Measurements from ENCODE around the gene TFG. TPM values are rescaled to one million over a fixed set of nuclear protein-coding genes. Genes with fewer than 3 reads are reported as not detected.
A peak's percentile ranks its signal among the peaks of the same experiment; 100 is the strongest.

The TFG gene
- total RNA-seq, 1 experiment from 2014 or later, result 138 TPM

DNA sequence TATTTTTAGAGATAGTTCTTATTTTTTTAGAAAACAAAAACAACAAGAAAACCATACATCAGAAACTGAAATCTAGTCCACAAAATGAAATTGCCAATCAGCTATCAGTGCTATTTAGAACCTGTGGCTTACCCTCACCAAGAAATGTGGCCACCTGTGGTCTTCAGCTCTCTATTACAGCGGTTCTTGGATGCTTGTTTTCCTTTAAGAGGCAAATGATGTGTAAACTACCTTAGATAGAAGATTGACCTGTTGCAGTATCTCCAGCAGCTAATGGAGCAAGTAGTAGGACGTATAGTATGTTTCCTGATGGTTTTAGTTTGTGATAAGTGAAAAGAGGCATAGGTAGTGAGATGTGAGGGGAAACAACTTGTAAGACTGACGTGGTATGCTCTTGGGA lies 21.2 kb downstream of the TFG start:
- Histone ChIP-seq H3K4me3 (ENCODE audit: low read depth, low read length) (no peak overlapping the region), H3K9me3 (no peaks in the 10 kb centered on the region), H3K27me3 (replicated peaks; ENCODE audit: control insufficient read depth, insufficient read depth, low read length) (no peaks in the 10 kb centered on the region), H3K36me3 (ENCODE audit: control insufficient read depth, insufficient read depth, low read length) (no peaks in the 10 kb centered on the region), H3K4me1 (no peaks in the 10 kb centered on the region)
- no peaks in the 10 kb centered on the region for H3K9me3 Mint-ChIP-seq (ENCODE audit: unreplicated experiment)
- no peak for DNase-seq
- peaks cover 65% of the 10 kb centered on the region for H3K36me3 Mint-ChIP-seq (ENCODE audit: insufficient read depth, unreplicated experiment)
- intact Hi-C loops (cut with micrococcal nuclease; ENCODE audit: unreplicated experiment), result no loop called here
- TF ChIP-seq, protein P1, sequence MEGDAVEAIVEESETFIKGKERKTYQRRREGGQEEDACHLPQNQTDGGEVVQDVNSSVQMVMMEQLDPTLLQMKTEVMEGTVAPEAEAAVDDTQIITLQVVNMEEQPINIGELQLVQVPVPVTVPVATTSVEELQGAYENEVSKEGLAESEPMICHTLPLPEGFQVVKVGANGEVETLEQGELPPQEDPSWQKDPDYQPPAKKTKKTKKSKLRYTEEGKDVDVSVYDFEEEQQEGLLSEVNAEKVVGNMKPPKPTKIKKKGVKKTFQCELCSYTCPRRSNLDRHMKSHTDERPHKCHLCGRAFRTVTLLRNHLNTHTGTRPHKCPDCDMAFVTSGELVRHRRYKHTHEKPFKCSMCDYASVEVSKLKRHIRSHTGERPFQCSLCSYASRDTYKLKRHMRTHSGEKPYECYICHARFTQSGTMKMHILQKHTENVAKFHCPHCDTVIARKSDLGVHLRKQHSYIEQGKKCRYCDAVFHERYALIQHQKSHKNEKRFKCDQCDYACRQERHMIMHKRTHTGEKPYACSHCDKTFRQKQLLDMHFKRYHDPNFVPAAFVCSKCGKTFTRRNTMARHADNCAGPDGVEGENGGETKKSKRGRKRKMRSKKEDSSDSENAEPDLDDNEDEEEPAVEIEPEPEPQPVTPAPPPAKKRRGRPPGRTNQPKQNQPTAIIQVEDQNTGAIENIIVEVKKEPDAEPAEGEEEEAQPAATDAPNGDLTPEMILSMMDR (IDR thresholded peaks at IDR 0.05; ENCODE audit: insufficient read depth in 1 of 2, low read depth in 1 of 2, low read length in 1 of 2, severe bottlenecking in 1 of 2, unreplicated experiment in 1 of 2), result no peak
- H3K27ac Mint-ChIP-seq (ENCODE audit: unreplicated experiment), result no peak overlapping the region
- BruUV-seq (replicated peaks), result TSS peak; percentile 2
- peaks cover 15% of the 10 kb centered on the region for H3K4me1 Mint-ChIP-seq (ENCODE audit: low read depth, unreplicated experiment)
- ChIA-PET POLR2A (no interaction called here), CTCF (no interaction called here)
- H3K27me3 Mint-ChIP-seq (ENCODE audit: insufficient read depth, unreplicated experiment), result no peaks in the 10 kb centered on the region
- no peak overlapping the region for H3K4me3 Mint-ChIP-seq (ENCODE audit: unreplicated experiment)

DNA sequence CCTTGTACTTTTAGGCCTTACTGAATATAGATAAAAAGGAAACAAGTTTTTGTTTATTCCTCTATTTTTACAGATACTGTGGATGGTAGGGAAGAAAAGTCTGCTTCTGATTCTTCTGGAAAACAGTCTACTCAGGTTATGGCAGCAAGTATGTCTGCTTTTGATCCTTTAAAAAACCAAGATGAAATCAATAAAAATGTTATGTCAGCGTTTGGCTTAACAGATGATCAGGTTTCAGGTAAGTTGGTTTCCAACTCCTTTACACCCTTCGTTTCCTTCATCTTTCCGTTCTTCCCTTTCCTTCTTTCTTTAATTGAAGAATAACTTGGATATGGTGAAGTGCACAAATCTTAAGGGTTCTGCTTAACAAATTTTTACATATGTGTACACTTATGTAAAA lies 23.1 kb downstream of the TFG start:
- TF ChIP-seq, protein P1 (IDR thresholded peaks at IDR 0.05; ENCODE audit: insufficient read depth in 1 of 2, low read depth in 1 of 2, low read length in 1 of 2, severe bottlenecking in 1 of 2, unreplicated experiment in 1 of 2), result no peak
- no peaks in the 10 kb centered on the region for H3K9me3 ChIP-seq
- Mint-ChIP-seq H3K27me3 (ENCODE audit: insufficient read depth, unreplicated experiment) (no peaks in the 10 kb centered on the region), H3K27ac (ENCODE audit: unreplicated experiment) (no peak overlapping the region), H3K4me1 (ENCODE audit: low read depth, unreplicated experiment) (peaks cover 34% of the 10 kb centered on the region), H3K9me3 (ENCODE audit: unreplicated experiment) (no peaks in the 10 kb centered on the region), H3K4me3 (ENCODE audit: unreplicated experiment) (no peak overlapping the region), H3K36me3 (ENCODE audit: insufficient read depth, unreplicated experiment) (peaks cover 68% of the 10 kb centered on the region)
- H3K4me1 ChIP-seq, result peaks cover 5% of the 10 kb centered on the region; the same call in 1 of the 2 replicates
- no peaks in the 10 kb centered on the region for H3K27me3 ChIP-seq (replicated peaks; ENCODE audit: control insufficient read depth, insufficient read depth, low read length)
- H3K36me3 ChIP-seq (ENCODE audit: control insufficient read depth, insufficient read depth, low read length), result no peaks in the 10 kb centered on the region
- BruUV-seq (replicated peaks), result no TSS peak
- intact Hi-C loops (cut with micrococcal nuclease; ENCODE audit: unreplicated experiment), result no loop called here
- ChIA-PET CTCF (no interaction called here), POLR2A (no interaction called here)
- H3K4me3 ChIP-seq (ENCODE audit: low read depth, low read length), result no peak overlapping the region
- DNase-seq, result no peak

DNA sequence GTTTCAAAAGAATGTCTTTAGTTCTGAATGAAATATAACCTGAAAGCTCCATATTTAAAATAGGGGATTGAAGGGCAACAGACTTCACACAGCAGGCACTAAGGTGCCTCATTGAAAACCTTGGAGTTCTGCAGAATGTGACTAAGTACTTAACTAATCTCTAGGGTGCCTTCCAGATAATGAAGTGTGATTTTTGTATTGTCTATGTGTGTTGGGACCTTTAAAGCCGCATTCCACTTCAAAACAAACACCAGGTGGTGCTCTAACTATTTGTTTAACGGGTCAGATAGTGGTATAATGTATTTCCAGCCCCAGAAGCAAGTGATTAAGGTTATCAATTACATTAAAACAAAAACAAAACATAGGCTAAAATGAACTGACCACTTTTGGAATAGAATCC lies 28.0 kb downstream of the TFG start:
- CTCF ChIA-PET, result no interaction called here
- peak in 1 of 2 experiments; percentile 12 for DNase-seq

More for the DNA sequence above, 28.0 kb downstream of the TFG start:
- H3K4me3 ChIP-seq (ENCODE audit: low read depth, low read length), result no peak overlapping the region
- no TSS peak for BruUV-seq (replicated peaks)
- intact Hi-C loops (cut with micrococcal nuclease; ENCODE audit: unreplicated experiment), result loop anchor here (5.0 kb wide), 1 partner anchor 460 kb away; no protein-coding TSS in a partner anchor
- Mint-ChIP-seq H3K4me1 (ENCODE audit: low read depth, unreplicated experiment) (peaks cover 28% of the 10 kb centered on the region), H3K36me3 (ENCODE audit: insufficient read depth, unreplicated experiment) (peaks cover 57% of the 10 kb centered on the region), H3K4me3 (ENCODE audit: unreplicated experiment) (no peak overlapping the region), H3K27ac (ENCODE audit: unreplicated experiment) (no peak overlapping the region), H3K27me3 (ENCODE audit: insufficient read depth, unreplicated experiment) (no peaks in the 10 kb centered on the region), H3K9me3 (ENCODE audit: unreplicated experiment) (no peaks in the 10 kb centered on the region)
- H3K4me1 ChIP-seq, result peaks cover 5% of the 10 kb centered on the region; the same call in 1 of the 2 replicates
- POLR2A ChIA-PET, result no interaction called here
- H3K27me3 ChIP-seq (replicated peaks; ENCODE audit: control insufficient read depth, insufficient read depth, low read length), result no peaks in the 10 kb centered on the region
- TF ChIP-seq, protein P1 (IDR thresholded peaks at IDR 0.05; ENCODE audit: insufficient read depth in 1 of 2, low read depth in 1 of 2, low read length in 1 of 2, severe bottlenecking in 1 of 2, unreplicated experiment in 1 of 2), result peak; percentile 8 to 12
- H3K9me3 ChIP-seq, result no peaks in the 10 kb centered on the region
- no peaks in the 10 kb centered on the region for H3K36me3 ChIP-seq (ENCODE audit: control insufficient read depth, insufficient read depth, low read length)
